Epithelial cell of proximal tubule (primary cell): ENCODE results near the gene IL10RB. TPM values are rescaled to one million over a fixed set of nuclear protein-coding genes. Genes with fewer than 3 reads are reported as not detected.

Experiments used
- DNase-seq: peaks from one replicate; pipeline ENCODE4 v3.0.0-alpha.2; 2011; ENCODE audit warnings: low read depth
- H3K4me3 ChIP-seq: 2 replicates; pipeline ENCODE4 v1.5.1; 2011; ENCODE audit warnings: low read depth, mild to moderate bottlenecking, low read length
- total RNA-seq: library from RNA; depleted of rRNA; stranded (reverse); fragments of >200 nt; gene quantifications from 2 replicates; pipeline ENCODE4 v1.2.3, GENCODE V29; 2015
- TF ChIP-seq, protein P1 (sequence below): conservative IDR thresholded peaks from 2 replicates; pipeline ENCODE4 v1.5.1; 2012; ENCODE audit warnings: low read depth, mild to moderate bottlenecking, low read length

Gene IL10RB
- total RNA-seq, 1 donor from 2014 or later = 11.0 TPM

DNA sequence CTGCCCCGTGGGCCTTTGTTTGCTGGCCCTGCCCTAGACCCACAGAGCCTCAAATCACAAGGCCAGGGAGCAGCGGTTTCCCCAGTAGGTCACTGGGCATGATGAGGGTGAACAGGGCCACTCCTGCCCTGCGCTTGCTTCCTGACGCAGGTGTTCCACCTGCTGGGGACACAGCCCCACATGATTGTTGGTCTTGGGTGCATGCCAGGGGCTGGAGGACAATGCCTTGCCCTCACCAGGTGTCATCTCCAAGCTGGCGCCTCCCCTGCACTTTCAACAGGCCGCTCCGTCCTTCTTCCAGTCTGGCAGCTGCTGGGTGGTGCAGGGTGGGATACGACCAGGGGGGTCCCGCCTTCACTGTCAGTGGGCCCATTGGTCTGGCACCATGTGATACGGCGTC is 24.3 kb downstream of the IL10RB start:
- no peak for DNase-seq
- H3K4me3 ChIP-seq = no peak overlapping the region
- TF ChIP-seq, protein P1, sequence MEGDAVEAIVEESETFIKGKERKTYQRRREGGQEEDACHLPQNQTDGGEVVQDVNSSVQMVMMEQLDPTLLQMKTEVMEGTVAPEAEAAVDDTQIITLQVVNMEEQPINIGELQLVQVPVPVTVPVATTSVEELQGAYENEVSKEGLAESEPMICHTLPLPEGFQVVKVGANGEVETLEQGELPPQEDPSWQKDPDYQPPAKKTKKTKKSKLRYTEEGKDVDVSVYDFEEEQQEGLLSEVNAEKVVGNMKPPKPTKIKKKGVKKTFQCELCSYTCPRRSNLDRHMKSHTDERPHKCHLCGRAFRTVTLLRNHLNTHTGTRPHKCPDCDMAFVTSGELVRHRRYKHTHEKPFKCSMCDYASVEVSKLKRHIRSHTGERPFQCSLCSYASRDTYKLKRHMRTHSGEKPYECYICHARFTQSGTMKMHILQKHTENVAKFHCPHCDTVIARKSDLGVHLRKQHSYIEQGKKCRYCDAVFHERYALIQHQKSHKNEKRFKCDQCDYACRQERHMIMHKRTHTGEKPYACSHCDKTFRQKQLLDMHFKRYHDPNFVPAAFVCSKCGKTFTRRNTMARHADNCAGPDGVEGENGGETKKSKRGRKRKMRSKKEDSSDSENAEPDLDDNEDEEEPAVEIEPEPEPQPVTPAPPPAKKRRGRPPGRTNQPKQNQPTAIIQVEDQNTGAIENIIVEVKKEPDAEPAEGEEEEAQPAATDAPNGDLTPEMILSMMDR = no peak

DNA sequence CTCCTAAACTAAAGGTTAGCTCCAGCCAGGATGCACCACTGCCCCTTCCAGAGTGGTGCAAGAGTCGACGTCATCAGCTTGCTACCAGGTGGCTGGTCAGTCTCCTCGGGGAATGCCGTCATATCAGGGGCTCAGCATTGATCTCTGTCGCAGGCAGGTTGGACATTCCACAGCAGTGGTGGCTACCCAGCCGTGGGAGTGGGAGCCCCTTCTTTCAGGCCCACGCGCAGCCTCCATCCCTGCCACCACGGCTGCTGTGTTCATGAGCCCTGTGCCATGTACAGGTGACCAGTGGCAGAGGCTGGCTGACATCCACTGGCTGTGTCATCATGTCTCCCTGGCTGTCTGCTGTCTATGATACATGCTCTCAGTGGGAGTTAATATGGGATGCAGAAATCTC is 25.5 kb downstream of the IL10RB start:
- TF ChIP-seq, protein P1 = no peak
- no peak overlapping the region for H3K4me3 ChIP-seq
- no peak for DNase-seq

DNA sequence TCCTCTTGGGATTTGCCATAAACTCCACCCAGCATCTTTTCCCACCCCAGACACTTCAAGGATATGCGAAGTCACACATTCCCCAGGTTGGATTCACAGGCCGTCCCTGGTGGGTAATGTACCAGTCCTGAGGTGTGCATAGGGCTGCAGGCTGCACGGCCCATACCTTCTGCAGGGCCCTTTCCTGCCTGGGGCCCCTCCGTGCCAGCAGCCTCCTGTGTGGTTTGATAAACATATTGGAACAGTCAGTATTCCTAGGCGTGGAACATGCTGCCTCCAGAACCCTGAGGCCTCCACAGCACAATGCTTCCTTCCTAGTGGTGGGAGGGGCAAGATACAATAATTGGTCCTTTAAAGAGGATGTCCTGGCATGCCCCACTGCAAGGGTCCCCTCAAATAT is 26.6 kb downstream of the IL10RB start:
- DNase-seq = no peak
- TF ChIP-seq, protein P1 = no peak

DNA sequence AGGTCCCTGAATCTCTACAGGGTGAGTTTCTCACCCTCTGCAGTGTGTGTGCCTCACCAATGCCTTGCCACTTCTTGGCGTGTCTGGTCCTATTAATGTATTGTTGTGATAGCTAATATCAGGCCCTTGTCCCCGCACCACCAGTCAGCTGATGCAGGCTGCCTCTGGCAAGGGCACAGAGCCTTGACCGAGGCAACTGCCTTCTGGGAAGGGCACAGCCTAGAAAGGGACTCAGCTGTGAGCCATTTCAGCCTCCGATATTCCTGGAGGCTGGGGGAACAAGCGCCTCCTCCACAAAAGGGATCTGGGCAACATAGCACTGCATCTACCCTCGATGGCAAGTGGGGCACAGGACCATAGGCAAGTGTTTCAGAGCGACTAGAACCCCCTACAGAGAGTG is 27.0 kb downstream of the IL10RB start:
- TF ChIP-seq, protein P1 = no peak
- DNase-seq = no peak
- H3K4me3 ChIP-seq = no peak overlapping the region

More for the DNA sequence above, 26.6 kb downstream of the IL10RB start:
- no peak overlapping the region for H3K4me3 ChIP-seq

DNA sequence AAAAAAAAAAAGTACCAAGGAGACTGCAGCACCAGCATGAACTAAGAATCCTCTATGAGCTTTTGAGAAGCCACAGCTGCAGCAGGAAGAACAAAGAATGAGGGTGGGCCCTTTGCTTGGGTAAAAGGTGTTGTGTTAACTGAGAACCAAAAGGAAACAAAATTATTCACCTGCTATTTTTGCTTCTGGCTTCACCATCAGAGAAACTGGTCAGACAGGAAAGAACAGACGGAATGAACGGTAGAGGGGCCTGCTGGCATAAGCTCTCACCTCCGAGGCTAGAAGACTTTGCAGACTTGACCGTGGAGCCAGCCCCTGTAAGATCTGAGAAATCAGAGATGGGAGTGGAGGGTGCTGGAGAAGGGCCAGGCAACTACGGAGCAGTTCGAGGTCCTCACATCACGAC is 27.6 kb downstream of the IL10RB start:
- DNase-seq = no peak
- TF ChIP-seq, protein P1 = no peak
- no peak overlapping the region for H3K4me3 ChIP-seq

DNA sequence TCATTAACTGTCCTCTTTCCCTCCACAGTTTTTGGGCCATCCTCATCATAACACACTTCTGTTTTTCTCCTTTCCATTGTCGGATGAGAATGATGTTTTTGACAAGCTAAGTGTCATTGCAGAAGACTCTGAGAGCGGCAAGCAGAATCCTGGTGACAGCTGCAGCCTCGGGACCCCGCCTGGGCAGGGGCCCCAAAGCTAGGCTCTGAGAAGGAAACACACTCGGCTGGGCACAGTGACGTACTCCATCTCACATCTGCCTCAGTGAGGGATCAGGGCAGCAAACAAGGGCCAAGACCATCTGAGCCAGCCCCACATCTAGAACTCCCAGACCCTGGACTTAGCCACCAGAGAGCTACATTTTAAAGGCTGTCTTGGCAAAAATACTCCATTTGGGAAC is 30.0 kb downstream of the IL10RB start:
- no peak for DNase-seq
- H3K4me3 ChIP-seq = no peak overlapping the region
- TF ChIP-seq, protein P1 = no peak

DNA sequence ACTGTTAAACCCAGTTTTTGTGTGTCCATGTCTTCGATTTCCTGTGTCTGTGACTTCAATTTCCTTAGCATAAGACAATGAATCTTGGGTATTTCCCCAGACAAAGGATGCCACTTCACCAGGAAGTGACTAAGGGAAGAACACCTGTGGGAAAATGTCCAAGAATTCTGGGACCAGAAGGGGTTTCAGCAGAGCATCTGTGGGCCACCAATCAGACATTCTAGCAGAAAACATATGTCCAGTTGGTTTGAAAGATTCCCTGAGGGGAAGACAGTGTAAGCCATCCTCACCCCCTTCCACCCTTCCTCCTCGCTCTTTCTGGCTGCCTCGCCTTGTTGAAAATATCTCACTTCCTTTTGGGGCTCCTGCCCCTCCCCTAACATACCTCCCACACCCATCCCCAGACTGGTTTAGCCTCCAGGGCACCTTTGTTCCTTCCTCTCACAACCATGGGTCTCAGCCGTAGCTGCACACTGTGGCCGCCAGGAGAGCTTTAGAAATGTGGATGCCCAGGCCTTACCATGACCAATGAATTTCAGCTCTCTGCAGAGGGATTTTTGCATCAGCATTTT is 33.1 kb downstream of the IL10RB start:
- TF ChIP-seq, protein P1 = no peak
- DNase-seq = no peak
- no peak overlapping the region for H3K4me3 ChIP-seq
